Activated T-cell treated with anti-CD3 and anti-CD28 coated beads for 4 hours (primary cell): Measurements from ENCODE around the gene USP34.

Source experiments
- DNase-seq: peaks from one replicate; pipeline ENCODE4 v3.0.0-alpha.2; 2020

Gene USP34

DNA sequence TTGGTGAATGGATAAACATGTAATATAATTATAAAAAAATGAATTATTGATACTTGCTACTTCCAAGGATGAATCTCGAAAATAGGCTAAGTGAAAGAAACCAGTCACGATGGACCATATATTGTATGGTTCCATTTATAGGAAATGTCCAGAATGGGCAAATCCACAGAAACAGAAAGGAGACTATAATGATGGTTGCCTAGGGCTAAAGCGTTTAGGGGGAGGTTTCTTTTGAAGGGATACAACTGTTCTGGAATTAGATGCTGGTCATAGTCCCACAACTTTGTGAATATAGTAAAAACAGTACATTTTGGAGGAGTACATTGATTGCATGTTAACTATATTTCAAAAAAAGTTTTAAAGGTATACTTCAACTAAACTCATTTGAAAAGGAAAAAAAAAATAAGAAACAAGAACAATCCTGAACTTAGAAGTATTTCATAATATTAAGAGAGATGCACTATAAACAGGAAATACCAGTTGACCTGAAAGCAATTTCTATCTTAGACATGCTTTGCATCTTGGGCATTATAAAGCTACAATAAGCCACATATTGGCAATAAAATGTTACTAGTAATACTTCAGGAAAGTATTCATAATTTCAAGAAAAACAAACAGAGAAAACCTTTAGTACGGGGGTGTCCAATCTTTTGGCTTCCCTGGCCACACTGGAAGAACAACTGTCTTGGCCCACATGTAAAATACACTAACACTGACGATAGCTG is 178.9 kb downstream of the USP34 start:
- no peak for DNase-seq

DNA sequence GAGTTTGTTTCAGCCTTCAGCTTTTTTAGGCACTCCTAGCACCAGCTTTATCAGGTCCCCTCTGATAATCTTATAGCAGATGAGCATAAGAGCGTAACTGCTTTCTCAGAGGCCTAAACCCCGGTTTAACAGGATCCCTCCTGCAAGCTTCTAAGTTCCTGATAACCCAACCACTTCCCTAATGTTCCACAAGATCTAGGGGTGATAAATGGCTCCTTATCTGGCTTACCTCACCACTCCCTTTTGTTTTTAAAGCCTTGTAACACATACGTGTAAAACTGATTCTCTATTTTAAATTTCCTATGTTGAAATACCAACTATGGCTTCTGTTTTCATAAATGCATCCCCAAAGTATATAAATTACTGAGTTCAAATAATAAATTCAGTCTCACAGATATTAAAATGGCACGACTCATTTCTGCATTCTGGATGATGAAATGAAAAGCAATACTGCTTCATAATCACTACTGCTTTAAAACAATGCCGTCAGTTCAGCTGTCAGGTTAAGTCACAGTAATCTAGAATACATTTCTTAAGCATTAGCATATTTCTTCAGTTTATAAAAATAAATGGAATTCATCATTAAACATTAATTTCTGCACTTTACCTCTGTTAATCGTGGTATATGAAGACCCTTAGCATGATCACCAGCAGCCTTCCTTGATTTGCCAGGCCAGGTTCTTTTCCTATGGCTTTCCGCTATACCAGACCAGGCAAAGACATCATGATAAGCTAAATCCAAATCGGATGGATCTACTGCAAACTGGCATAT is 182.6 kb downstream of the USP34 start:
- no peak for DNase-seq

DNA sequence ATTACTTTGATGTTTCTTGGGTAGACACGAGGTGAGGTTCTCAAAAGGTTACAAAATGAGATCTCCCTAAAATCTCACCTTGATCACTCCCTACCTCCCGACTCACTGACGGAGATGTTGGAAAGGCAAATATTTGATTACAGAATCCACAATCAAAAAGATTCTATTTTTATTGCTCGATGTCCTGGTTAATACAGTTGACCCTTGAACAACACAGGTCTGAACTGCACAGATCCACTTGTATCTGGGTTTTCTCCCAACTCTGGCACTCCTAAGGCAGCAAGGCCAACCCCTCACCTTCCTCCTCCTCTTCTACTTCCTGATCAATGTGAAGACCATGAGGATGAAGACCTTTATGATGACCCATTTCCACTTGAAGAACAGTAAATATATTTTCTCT is 183.6 kb downstream of the USP34 start:
- no peak for DNase-seq

DNA sequence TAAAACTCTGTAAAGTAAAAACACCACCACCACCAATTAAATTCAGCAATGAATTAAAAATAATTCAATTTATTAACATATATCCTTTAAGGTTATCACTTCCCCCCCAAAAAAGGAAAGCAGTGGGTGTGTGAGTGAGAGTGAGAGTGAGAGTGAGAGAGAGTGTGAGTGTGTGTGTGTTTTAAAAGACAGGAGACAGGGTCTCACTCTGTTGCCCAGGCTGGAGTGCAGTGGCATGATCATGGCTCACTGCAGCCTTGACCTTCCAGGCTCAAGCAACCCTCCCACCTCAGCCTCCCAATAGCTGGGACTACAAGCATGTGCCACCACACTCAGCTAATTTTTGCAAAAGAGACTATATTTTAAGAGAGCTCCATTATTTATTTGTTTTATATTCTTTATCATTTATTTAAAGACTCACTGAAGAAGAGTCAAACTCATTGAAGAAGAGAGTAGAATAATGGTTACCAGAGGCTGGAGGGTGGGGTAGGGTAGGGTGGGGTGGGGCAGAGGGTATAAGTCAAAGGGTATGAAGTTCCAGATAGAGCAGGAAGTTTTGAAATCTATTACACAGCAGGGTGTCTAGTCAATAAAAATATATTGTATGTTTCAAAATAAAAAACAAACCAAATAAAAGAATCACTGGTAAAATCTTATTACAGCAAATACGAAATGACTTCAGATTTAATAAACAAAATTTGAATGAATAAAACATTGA is 187.3 kb downstream of the USP34 start:
- no peak for DNase-seq

- DNase-seq: no peak
These were observed 188.7 kb downstream of the USP34 start for GRCh38 chr2:61282104-61282590.

- DNase-seq: no peak
These were observed 189.6 kb downstream of the USP34 start for GRCh38 chr2:61281321-61281720.

- DNase-seq: no peak
These were observed 193.1 kb downstream of the USP34 start for GRCh38 chr2:61277756-61278155.

DNA sequence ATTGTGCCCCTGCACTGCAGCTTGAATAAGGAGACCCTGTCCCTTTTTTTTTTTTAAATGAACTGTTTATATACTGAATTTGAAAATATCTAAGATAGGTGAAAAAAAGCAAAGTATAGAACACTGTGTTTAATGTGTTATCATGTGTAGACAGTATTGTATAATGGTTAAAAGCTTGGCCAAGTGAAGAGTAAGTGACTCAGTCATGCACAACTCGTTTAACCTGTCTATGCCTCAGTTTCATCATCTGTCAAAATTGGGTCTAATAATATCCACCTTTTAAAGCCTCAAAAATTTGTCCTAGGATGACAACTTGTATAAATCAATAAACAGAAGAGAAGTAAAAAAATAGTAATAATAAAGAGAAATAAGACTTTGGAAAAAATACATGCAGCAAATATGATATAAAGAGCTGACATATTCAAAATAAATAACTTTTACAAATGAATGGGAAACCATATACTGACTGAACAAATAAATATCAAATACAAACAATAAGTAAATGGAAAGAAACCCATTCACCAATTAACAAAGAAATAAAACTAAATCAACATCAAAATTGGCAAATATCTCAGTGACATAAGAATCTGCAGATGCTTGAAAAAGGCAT is 195.2 kb downstream of the USP34 start:
- no peak for DNase-seq

DNA sequence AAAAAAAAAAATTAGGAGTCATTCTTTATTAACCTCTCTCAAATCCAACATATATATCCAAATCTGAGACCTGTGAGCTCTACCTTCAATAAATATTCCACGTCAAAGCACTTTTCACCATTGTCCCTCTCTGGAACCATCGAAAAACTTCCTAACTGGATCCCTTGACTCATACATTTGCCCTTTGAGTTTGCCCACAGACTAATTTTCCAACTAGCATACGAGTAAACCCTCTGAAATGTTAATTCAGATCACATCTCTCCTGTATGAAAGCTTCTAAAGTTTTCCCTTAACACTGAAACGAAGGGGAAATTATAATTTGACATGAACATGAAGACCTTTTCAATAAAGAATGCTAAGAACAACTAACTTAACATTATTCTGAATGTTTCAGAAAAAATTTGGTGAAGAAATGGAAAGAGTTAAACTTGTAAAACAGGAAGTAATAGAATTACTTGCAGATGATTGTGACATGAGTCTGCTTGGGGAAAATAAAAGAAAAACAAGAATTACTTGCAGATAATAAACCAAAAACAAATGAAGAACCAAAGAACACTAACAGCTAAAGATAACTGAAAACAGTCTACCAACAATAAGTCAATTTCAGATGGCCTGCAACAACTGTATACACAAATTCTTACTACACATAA is 198.3 kb downstream of the USP34 start:
- DNase-seq: no peak

- no peak for DNase-seq
These were observed 202.6 kb downstream of the USP34 start for GRCh38 chr2:61268249-61268648.

- no peak for DNase-seq
These were observed 204.0 kb downstream of the USP34 start for GRCh38 chr2:61266632-61267505.

- no peak for DNase-seq
These were observed 207.1 kb downstream of the USP34 start for GRCh38 chr2:61263830-61264229.

GRCh38 chr2:61262699-61263098 is 208.2 kb downstream of the USP34 start:
- DNase-seq: no peak

DNA sequence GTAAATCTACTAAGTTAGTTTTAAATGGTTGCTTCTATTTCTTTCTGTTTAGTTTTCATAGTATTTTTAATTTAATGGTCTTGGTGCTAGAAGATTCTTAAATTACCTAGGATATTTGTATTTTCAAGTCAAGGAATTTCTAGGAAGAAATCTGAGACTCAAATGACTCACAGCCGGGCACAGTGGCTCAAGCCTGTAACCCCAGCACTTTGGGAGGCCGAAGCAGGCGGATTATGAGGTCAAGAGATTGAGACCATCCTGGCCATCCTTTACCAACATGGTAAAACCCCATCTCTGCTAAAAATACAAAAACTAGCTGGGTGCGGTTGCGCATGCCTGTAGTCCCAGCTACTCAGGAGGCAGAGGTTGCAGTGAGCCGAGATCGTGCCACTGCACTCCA is 213.4 kb downstream of the USP34 start:
- DNase-seq: no peak

- no peak for DNase-seq
These were observed 215.1 kb downstream of the USP34 start for GRCh38 chr2:61255580-61256437.

DNA sequence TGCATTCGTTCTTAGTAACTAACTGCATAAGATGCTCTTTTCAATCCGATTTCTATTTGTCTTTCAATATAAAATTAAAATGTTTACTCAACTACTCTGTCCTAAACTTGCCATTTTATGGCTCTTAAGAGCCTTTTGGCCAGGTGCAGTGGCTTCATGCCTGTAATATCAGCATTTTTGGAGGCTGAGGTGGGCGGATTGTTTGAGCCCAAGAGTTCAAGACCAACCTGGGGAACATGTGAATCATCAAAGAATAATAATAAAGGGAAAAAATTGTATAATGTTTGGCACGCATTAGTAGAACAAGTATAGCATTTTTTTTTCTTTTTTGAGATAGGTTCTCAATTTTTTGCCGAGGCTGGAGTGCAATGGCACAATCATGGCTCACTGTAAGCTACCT is 216.4 kb downstream of the USP34 start:
- no peak for DNase-seq

DNA sequence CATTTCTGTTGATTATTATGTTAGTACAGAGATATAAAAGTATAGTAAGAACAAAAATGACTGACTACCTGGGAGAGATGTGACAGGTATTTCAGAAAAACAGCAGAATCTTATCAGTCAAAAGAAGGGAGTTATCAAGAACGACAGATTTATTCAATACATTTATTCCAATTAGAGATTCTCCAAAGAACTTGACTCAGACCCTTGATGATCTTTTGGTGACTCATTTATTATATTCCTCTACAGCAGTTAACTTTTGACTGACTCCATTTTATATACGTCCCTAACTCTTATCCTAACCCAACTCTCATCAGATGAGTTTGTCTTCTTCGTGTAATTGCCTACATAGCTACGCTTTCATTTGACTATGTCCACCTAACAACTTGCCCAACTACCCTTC is 217.8 kb downstream of the USP34 start:
- DNase-seq: no peak

DNA sequence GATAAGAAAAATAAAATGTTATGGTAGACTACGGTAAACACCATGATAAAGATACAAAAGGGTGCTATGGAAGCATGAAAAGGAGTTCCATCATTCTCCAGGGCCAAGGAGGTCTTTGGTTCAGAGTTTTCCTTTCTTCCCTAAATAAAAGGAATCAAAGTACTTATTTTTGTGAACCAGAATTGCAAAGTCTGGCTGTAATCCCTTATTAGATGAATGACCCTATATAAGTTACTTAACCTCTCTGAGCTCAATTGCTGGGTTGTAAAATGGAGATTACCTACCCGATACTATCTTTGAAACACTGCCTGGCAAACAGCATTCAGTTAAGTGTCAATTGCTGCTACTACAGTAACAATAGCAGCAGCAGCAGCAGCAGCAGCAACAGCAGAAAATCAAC is 218.9 kb downstream of the USP34 start:
- no peak for DNase-seq

DNA sequence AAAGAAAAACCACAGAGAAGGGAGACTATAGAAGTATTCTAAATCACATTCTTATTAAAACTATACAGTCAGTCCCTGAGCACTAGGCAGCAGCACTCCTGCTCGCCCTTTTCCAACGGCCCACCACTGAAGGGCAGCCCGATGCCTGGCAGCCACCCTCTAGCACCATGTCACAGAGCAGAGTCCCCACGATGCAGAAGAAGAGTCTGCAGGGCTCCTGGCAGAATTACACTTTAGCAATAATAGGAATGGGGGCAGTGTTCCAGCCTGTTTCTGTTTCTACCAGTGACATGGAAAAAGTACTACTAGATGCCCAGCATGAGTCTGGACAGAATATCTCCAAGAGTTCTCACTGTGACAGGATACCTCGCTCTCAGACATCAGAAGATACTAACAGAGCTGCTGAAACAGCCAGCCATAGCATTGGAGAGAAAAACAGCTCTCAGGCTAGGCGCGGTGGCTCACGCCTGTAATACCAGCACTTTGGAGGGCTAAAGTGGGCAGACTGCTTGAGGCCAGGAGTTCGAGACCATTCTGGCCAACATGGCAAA is 221.3 kb downstream of the USP34 start:
- DNase-seq: no peak

DNA sequence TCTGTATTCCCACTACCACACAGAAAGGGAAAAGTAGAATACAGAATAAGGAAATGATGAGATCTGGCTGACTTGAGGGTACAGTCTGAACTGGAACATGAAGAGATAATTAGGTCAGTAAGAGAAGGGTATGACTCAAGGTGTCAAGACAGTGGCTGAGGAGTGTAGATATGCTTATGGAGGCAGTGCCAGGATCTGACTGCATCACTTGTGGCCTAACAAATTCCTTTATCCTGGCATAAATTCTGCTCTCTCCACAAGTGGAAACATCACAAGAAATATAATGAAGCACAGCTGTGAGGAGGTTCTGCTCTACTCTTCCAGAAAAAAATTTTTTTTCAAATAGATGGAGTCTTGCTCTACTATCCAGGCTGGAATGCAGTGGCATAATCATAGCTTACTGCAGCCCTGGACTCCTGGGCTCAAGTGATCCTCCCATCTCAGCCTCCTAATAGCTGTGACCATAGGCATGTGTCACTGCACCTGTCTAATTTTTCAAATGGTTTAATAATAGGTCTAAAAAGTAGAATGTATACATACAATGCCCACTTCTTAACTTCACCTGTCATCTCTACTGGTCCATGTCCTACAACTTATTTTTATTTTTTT is 223.6 kb downstream of the USP34 start:
- DNase-seq: no peak
